ENCODE measurements around the gene NPR2.

GRCh38 chr9:35856882-35857281 is 65.5 kb downstream of the NPR2 start:
- TF ChIP-seq EZH2 (conservative IDR thresholded peaks at IDR 0.05; ENCODE audit: low read depth, low read length) (no peak), NCOA2 (CRISPR knock-in tag; IDR thresholded peaks at IDR 0.05) (no peak)
